Measurements from ENCODE around the gene MBD6.

- TF ChIP-seq CTCF (IDR thresholded peaks at IDR 0.05) (no peak), POLR2A (IDR thresholded peaks at IDR 0.05) (no peak), POLR2AphosphoS5 (IDR thresholded peaks at IDR 0.05) (no peak), EP300 (IDR thresholded peaks at IDR 0.05) (no peak)
Observed at GRCh38 chr12:57518176-57518919, 4.3 kb upstream of the MBD6 start.

Measured in upper lobe of left lung (tissue), 4 donors.